HCT116 (cell line): ENCODE measurements around the gene NFIC. TPM values are rescaled to one million over a fixed set of nuclear protein-coding genes. Genes with fewer than 3 reads are reported as not detected.

Experiments
- ATAC-seq: fragments of 200-7000 bp; cut with Tn5 transposase; 2 replicates; pipeline ENCODE4 v1.9.1; 2020; ENCODE audit warnings: mild to moderate bottlenecking, moderate library complexity
- BruUV-seq: library from RNA; stranded (reverse); fragments of 400-500 nt; replicated peaks from 2 replicates; lab custom pipeline; 2021; lab: Mats Ljungman, UMichigan
- CTCF ChIA-PET: fragments of 300-600 bp; sonication (Branson Sonifier 250); formaldehyde crosslinking; loops from one replicate; lab custom pipeline; 2021; ENCODE audit warnings: antibody characterized with exemption; lab: Charles Lee
- POLR2A ChIA-PET: fragments of 300-600, 350-600 bp; sonication (Branson Sonifier 250); formaldehyde crosslinking; loops from one replicate; lab custom pipeline; 2021; ENCODE audit warnings: antibody characterized with exemption; lab: Charles Lee
- RAD21 ChIA-PET, 2 experiments: fragments of 300-600 bp; sonication (Branson Sonifier 250); formaldehyde crosslinking; loops; one replicate each; lab custom pipeline; 2023; ENCODE audit warnings: low total read pairs in 2 of 2; ENCODE audit not compliant: uncharacterized antibody in 2 of 2, unreplicated experiment in 2 of 2, low non-redundant PET in 1 of 2; lab: Charles Lee
- DNase-seq: peaks from one replicate; pipeline ENCODE4 v3.0.0-alpha.2; 2010; ENCODE audit warnings: low read depth, low spot score
- H2AFZ ChIP-seq: fragments of 200-600 bp; shearing (Covaris generic), sonication (generic); 2 replicates; pipeline ENCODE4 v1.6.1; 2017; ENCODE audit warnings: low read depth, mixed run types, mixed read lengths, antibody characterized with exemption, low read length; ENCODE audit not compliant: poor library complexity, severe bottlenecking
- H3K27ac ChIP-seq: 2 replicates; pipeline ENCODE4 v1.5.1; 2012; ENCODE audit warnings: low read depth, low read length
- H3K27me3 ChIP-seq: fragments of 200-600 bp; sonication (generic); 2 replicates; pipeline ENCODE4 v1.6.1; 2016; ENCODE audit warnings: mixed run types, low read length, mixed read lengths; ENCODE audit not compliant: insufficient read depth
- H3K36me3 ChIP-seq, 2 experiments: fragments of 200-500 bp in 1 of 2; fragments of 200-600 bp in 1 of 2; sonication (Bioruptor generic) in 1 of 2; sonication (generic) in 1 of 2; 2 replicates each; pipeline versions ENCODE4 v1.5.1 to v1.6.1; 2014 to 2016; ENCODE audit warnings: low read length in 2 of 2, inconsistent platforms in 1 of 2, mixed read lengths in 1 of 2, mixed run types in 1 of 2; ENCODE audit not compliant: insufficient read depth in 2 of 2, control insufficient read depth in 1 of 2
- H3K4me1 ChIP-seq, 2 experiments: fragments of 200-600 bp in 1 of 2; sonication (generic) in 1 of 2; 2 replicates each; pipeline versions ENCODE4 v1.5.1 to v1.6.1; 2012 to 2017; ENCODE audit warnings: low read length in 2 of 2, inconsistent platforms in 1 of 2, mild to moderate bottlenecking in 1 of 2, mixed read lengths in 1 of 2, mixed run types in 1 of 2, moderate library complexity in 1 of 2; ENCODE audit not compliant: insufficient read depth in 2 of 2, control insufficient read depth in 1 of 2
- H3K4me2 ChIP-seq: fragments of 200-600 bp; sonication (generic); 2 replicates; pipeline ENCODE4 v1.6.1; 2017; ENCODE audit warnings: mixed run types, low read length, mixed read lengths
- H3K4me3 ChIP-seq, 2 experiments: fragments of 200-600 bp in 1 of 2; sonication (generic) in 1 of 2; replicated peaks in 1 of 2; 2 replicates each; pipeline ENCODE4 v1.5.1; 2011 to 2016; ENCODE audit warnings: low read length in 2 of 2, control low read depth in 1 of 2, low read depth in 1 of 2, mild to moderate bottlenecking in 1 of 2, mixed read lengths in 1 of 2, mixed run types in 1 of 2
- H3K79me2 ChIP-seq: fragments of 200-600 bp; sonication (generic); 2 replicates; pipeline ENCODE4 v1.6.1; 2017; ENCODE audit warnings: mild to moderate bottlenecking, mixed run types, low read length, moderate library complexity, mixed read lengths; ENCODE audit not compliant: insufficient read depth
- H3K9ac ChIP-seq: fragments of 200-600 bp; sonication (generic); 2 replicates; pipeline ENCODE4 v1.6.1; 2016; ENCODE audit warnings: low read length, mixed read lengths
- H3K9me2 ChIP-seq: fragments of 200-600 bp; sonication (generic), shearing (Covaris generic); 2 replicates; pipeline ENCODE4 v1.6.1; 2017; ENCODE audit warnings: mixed run types, mild to moderate bottlenecking, moderate library complexity; ENCODE audit not compliant: insufficient read depth
- H3K9me3 ChIP-seq, 2 experiments: fragments of 200-500 bp in 1 of 2; fragments of 200-600 bp in 1 of 2; sonication (Bioruptor generic) in 1 of 2; sonication (generic) in 1 of 2; 2 replicates each; pipeline ENCODE4 v1.6.1; 2014 to 2017; ENCODE audit warnings: low read length in 2 of 2, mixed read lengths in 2 of 2, inconsistent platforms in 1 of 2, low read depth in 1 of 2, mild to moderate bottlenecking in 1 of 2, mixed run types in 1 of 2, moderate library complexity in 1 of 2; ENCODE audit not compliant: control insufficient read depth in 1 of 2, insufficient read depth in 1 of 2
- H4K20me1 ChIP-seq: fragments of 200-600 bp; sonication (generic), shearing (Covaris generic); 2 replicates; pipeline ENCODE4 v1.6.1; 2017; ENCODE audit warnings: mixed run types, mild to moderate bottlenecking, moderate library complexity; ENCODE audit not compliant: insufficient read depth
- EGR1 ChIP-seq: IDR thresholded peaks from 2 replicates; pipeline ENCODE4 v1.6.1; 2012; ENCODE audit warnings: low read depth
- JUND ChIP-seq: IDR thresholded peaks from 2 replicates; pipeline ENCODE4 v1.6.1; 2012
- MAX ChIP-seq: IDR thresholded peaks from 2 replicates; pipeline ENCODE4 v1.6.1; 2012
- POLR2AphosphoS5 ChIP-seq: IDR thresholded peaks from 2 replicates; pipeline ENCODE4 v1.6.1; 2011; ENCODE audit warnings: mild to moderate bottlenecking, low read depth, low read length, moderate library complexity
- SP1 ChIP-seq: IDR thresholded peaks from 2 replicates; pipeline ENCODE4 v1.6.1; 2012; ENCODE audit warnings: low read depth
- ZFX ChIP-seq: fragments of 450-650 bp; IDR thresholded peaks from 2 replicates; pipeline ENCODE4 v1.6.1; 2017
- intact Hi-C: fragments of 100-400 bp; cut with micrococcal nuclease; formaldehyde crosslinking; loops from 2 replicates; pipeline ENCODE4 v1.10.0; 2022
- total RNA-seq: library from RNA; stranded (reverse); gene quantifications from one replicate; pipeline ENCODE4 v1.2.1, GENCODE V29; 2021; ENCODE audit not compliant: unreplicated experiment

Gene NFIC
- total RNA-seq, 1 experiment from 2014 or later = 116 TPM

- H3K9me2 ChIP-seq = no peaks in the 10 kb centered on the region
- H3K9ac ChIP-seq = peak overlapping the region; percentile 100
- DNase-seq (no peak), ATAC-seq (peak; percentile 21)
- no peaks in the 10 kb centered on the region for H3K27me3 ChIP-seq
- no peaks in the 10 kb centered on the region for H4K20me1 ChIP-seq
- peaks cover 16 to 55% of the 10 kb centered on the region in 2 experiments for H3K4me1 ChIP-seq
- TF ChIP-seq SP1 = no peak
- H3K9me3 ChIP-seq = no peaks in the 10 kb centered on the region
- H3K4me2 ChIP-seq = peak overlapping the region; percentile 95
- peaks cover 89% of the 10 kb centered on the region for H3K79me2 ChIP-seq
- intact Hi-C loops = no loop called here
- H2AFZ ChIP-seq = no peak overlapping the region
- no peaks in the 10 kb centered on the region for H3K36me3 ChIP-seq
- POLR2A ChIA-PET = interaction anchor here (1.1 kb wide), 1 partner anchor 14 kb away, joined by 4 read pairs; no protein-coding TSS in a partner anchor
- no TSS peak for BruUV-seq
- peak overlapping the region; percentile 91 for H3K27ac ChIP-seq
- RAD21 ChIA-PET = interaction anchor here in 1 of 2 experiments (0.7 kb wide), 1 partner anchor 14 kb away, joined by 3 read pairs; no protein-coding TSS in a partner anchor
- CTCF ChIA-PET = interaction anchor here (0.7 kb wide), 1 partner anchor 64 kb away, joined by 5 read pairs; no protein-coding TSS in a partner anchor
- peak overlapping the region; percentile 84 to 91 for H3K4me3 ChIP-seq
These were observed 1.1 kb upstream of the NFIC start for GRCh38 chr19:3365093-3365835.

GRCh38 chr19:3366753-3367627, 607 bp downstream of the NFIC start:
- ATAC-seq = peak; percentile 50
- no TSS peak for BruUV-seq
- Histone ChIP-seq H3K4me2 (peak overlapping the region; percentile 98), H3K79me2 (peaks cover 89% of the 10 kb centered on the region), H3K4me1 (peaks cover 16 to 43% of the 10 kb centered on the region in 2 experiments), H2AFZ (no peak overlapping the region), H3K9me2 (no peaks in the 10 kb centered on the region), H3K4me3 (peak overlapping the region; percentile 84 to 91), H3K27ac (peak overlapping the region; percentile 88), H3K27me3 (no peaks in the 10 kb centered on the region), H4K20me1 (no peaks in the 10 kb centered on the region), H3K9ac (peak overlapping the region; percentile 100), H3K9me3 (no peaks in the 10 kb centered on the region)
- RAD21 ChIA-PET = no interaction called here
- CTCF ChIA-PET = no interaction called here
- no peak for DNase-seq
- intact Hi-C loops = no loop called here
- POLR2A ChIA-PET = no interaction called here
- TF ChIP-seq EGR1 (no peak), MAX (peak; percentile 76), ZFX (peak; percentile 59; the same call in 1 of the 2 replicates), JUND (no peak), POLR2AphosphoS5 (peak; percentile 52)
- TF ChIP-seq, all 23 proteins: peak for 3
- no peaks in the 10 kb centered on the region; a peak in 1 of 4 replicates for H3K36me3 ChIP-seq
